Small intestine (tissue), 7 donors: Measurements from ENCODE around the gene CMIP. TPM values are rescaled to one million over a fixed set of nuclear protein-coding genes. Genes with fewer than 3 reads are reported as not detected.
A peak's percentile ranks its signal among the peaks of the same experiment; 100 is the strongest.

Experiments used
- DNase-seq, 2 donors: peaks; one replicate each; pipeline versions ENCODE4 v3.0.0 to v3.0.0-alpha.2; 2013
- FAIRE-seq: peaks from 2 replicates; lab custom pipeline; 2012; peaks lifted over from hg19 to GRCh38; lab: Jason Lieb, UNC
- H3K27ac ChIP-seq, 3 donors: one replicate each; pipeline ENCODE4 v1.5.1; 2013; ENCODE audit warnings: low read length in 2 of 3, mild to moderate bottlenecking in 2 of 3, control low read depth in 1 of 3, inconsistent platforms in 1 of 3, low read depth in 1 of 3, moderate library complexity in 1 of 3
- H3K27me3 ChIP-seq, 3 donors: one replicate each; pipeline ENCODE4 v1.6.1; 2013; ENCODE audit warnings: low read length in 3 of 3, inconsistent platforms in 1 of 3; ENCODE audit not compliant: control insufficient read depth in 3 of 3, insufficient read depth in 3 of 3
- H3K36me3 ChIP-seq, 3 donors: one replicate each; pipeline ENCODE4 v1.6.1; 2013; ENCODE audit warnings: low read length in 3 of 3, inconsistent platforms in 1 of 3, low read depth in 1 of 3, mild to moderate bottlenecking in 1 of 3, moderate library complexity in 1 of 3; ENCODE audit not compliant: control insufficient read depth in 3 of 3, insufficient read depth in 2 of 3
- H3K4me1 ChIP-seq, 3 donors: one replicate each; pipeline ENCODE4 v1.6.1; 2013; ENCODE audit warnings: low read length in 2 of 3, inconsistent platforms in 1 of 3, low read depth in 1 of 3, mild to moderate bottlenecking in 1 of 3, moderate library complexity in 1 of 3; ENCODE audit not compliant: control insufficient read depth in 3 of 3, insufficient read depth in 2 of 3
- H3K4me3 ChIP-seq, 3 donors: one replicate each; pipeline ENCODE4 v1.5.1; 2013; ENCODE audit warnings: low read length in 3 of 3, control low read depth in 1 of 3, inconsistent platforms in 1 of 3, low read depth in 1 of 3, mild to moderate bottlenecking in 1 of 3, moderate library complexity in 1 of 3
- H3K9me3 ChIP-seq, 2 donors: one replicate each; pipeline ENCODE4 v1.6.1; 2013; ENCODE audit warnings: low read depth in 1 of 2, low read length in 1 of 2; ENCODE audit not compliant: control insufficient read depth in 2 of 2, insufficient read depth in 1 of 2
- WGBS, 3 donors: extraction: QIAGEN DNeasy Blood & Tissue Kit; methylation state at CpG; one replicate each; pipeline ENCODE4 v1.1.7; 2013; 5-methylcytosine and 5-hydroxymethylcytosine counted together
- polyA plus RNA-seq, 4 donors: library from polyadenylated mRNA; stranded (reverse) in 3 of 4; unstranded in 1 of 4; fragments of 200-250 nt in 3 of 4; fragments of 120-200 nt in 1 of 4; gene quantifications; one replicate each; pipeline versions ENCODE4 v1.2.1 to v1.2.3, GENCODE V29; 2013
- donor health status: healthy with polysubstance abuse.
- donor health status: control.
- donor health status: control.
- donor health status: Bipolar disorder and iron deficiency.
- donor health status: healthy.

The CMIP gene
- polyA plus RNA-seq, 4 donors: 43.8 to 74.7 (median 55.7) TPM

GRCh38 chr16:81679721-81680430 lies 235.3 kb downstream of the CMIP start:
- no peaks in the 10 kb centered on the region for H3K9me3 ChIP-seq
- WGBS, 3 donors: 82 to 93% (median 91%) methylated on average over 16 of the region's 16 CpGs
- no peaks in the 10 kb centered on the region for H3K4me1 ChIP-seq
- FAIRE-seq: no peak
- no peak for DNase-seq
- no peaks in the 10 kb centered on the region for H3K27me3 ChIP-seq
- no peak overlapping the region for H3K4me3 ChIP-seq
- H3K27ac ChIP-seq: peak overlapping the region in 1 of 3 donors; percentile 53
- peaks cover 5 to 96% (median 16%) of the 10 kb centered on the region in 3 donors for H3K36me3 ChIP-seq

- H3K4me3 ChIP-seq: no peak overlapping the region
- WGBS, 3 donors: 75 to 87% (median 84%) methylated on average over 22 of the region's 22 CpGs
- no peak for FAIRE-seq
- H3K36me3 ChIP-seq: peaks cover 9 to 95% (median 14%) of the 10 kb centered on the region in 3 donors
- H3K27me3 ChIP-seq: no peaks in the 10 kb centered on the region
- H3K9me3 ChIP-seq: no peaks in the 10 kb centered on the region
- no peaks in the 10 kb centered on the region for H3K4me1 ChIP-seq
- no peak for DNase-seq
- H3K27ac ChIP-seq: peak overlapping the region in 1 of 3 donors; percentile 53
Observed at GRCh38 chr16:81680444-81681275, 236.1 kb downstream of the CMIP start.

GRCh38 chr16:81681311-81681710 lies 236.7 kb downstream of the CMIP start:
- no peaks in the 10 kb centered on the region for H3K9me3 ChIP-seq
- no peak overlapping the region for H3K4me3 ChIP-seq
- DNase-seq (no peak), FAIRE-seq (no peak)
- WGBS, 3 donors: 95 to 96% (median 96%) methylated on average over 14 of the region's 14 CpGs
- H3K27me3 ChIP-seq: no peaks in the 10 kb centered on the region
- peak overlapping the region in 1 of 3 donors; percentile 22 for H3K27ac ChIP-seq
- H3K36me3 ChIP-seq: peaks cover 9 to 95% (median 12%) of the 10 kb centered on the region in 3 donors
- H3K4me1 ChIP-seq: no peaks in the 10 kb centered on the region

GRCh38 chr16:81684242-81684837 lies 239.7 kb downstream of the CMIP start:
- FAIRE-seq: no peak
- H3K4me1 ChIP-seq: no peaks in the 10 kb centered on the region
- peaks cover 5 to 86% (median 9%) of the 10 kb centered on the region in 3 donors for H3K36me3 ChIP-seq
- H3K27ac ChIP-seq: no peak overlapping the region
- H3K9me3 ChIP-seq: peaks cover 0 to 3% of the 10 kb centered on the region in 2 donors
- DNase-seq: no peak
- 91 to 95% (median 92%) methylated on average over 13 of the region's 13 CpGs for WGBS, 3 donors
- no peak overlapping the region for H3K4me3 ChIP-seq
- H3K27me3 ChIP-seq: no peaks in the 10 kb centered on the region

GRCh38 chr16:81684901-81685300 lies 240.3 kb downstream of the CMIP start:
- 87 to 96% (median 92%) methylated on average over 12 of the region's 12 CpGs for WGBS, 3 donors
- FAIRE-seq: no peak
- H3K9me3 ChIP-seq: peaks cover 0 to 3% of the 10 kb centered on the region in 2 donors
- no peak overlapping the region for H3K27ac ChIP-seq
- no peak for DNase-seq
- peaks cover 5 to 80% (median 9%) of the 10 kb centered on the region in 3 donors for H3K36me3 ChIP-seq
- no peaks in the 10 kb centered on the region for H3K4me1 ChIP-seq
- no peak overlapping the region for H3K4me3 ChIP-seq
- H3K27me3 ChIP-seq: no peaks in the 10 kb centered on the region

GRCh38 chr16:81686391-81687130 lies 242.0 kb downstream of the CMIP start:
- DNase-seq (no peak), FAIRE-seq (no peak)
- Histone ChIP-seq H3K27me3 (no peaks in the 10 kb centered on the region), H3K36me3 (peaks cover 2 to 70% (median 4%) of the 10 kb centered on the region in 3 donors), H3K4me1 (no peaks in the 10 kb centered on the region), H3K9me3 (peaks cover 0 to 3% of the 10 kb centered on the region in 2 donors), H3K4me3 (no peak overlapping the region), H3K27ac (no peak overlapping the region)
- WGBS, 3 donors: 83 to 89% (median 85%) methylated on average over 24 of the region's 24 CpGs

- no peak overlapping the region for H3K27ac ChIP-seq
- H3K4me1 ChIP-seq: no peaks in the 10 kb centered on the region
- FAIRE-seq: no peak
- WGBS, 3 donors: 92 to 95% (median 95%) methylated on average over 7 of the region's 7 CpGs
- peaks cover 2 to 70% (median 4%) of the 10 kb centered on the region in 3 donors for H3K36me3 ChIP-seq
- DNase-seq: no peak
- no peak overlapping the region for H3K4me3 ChIP-seq
- H3K27me3 ChIP-seq: no peaks in the 10 kb centered on the region
- H3K9me3 ChIP-seq: peaks cover 0 to 3% of the 10 kb centered on the region in 2 donors
Observed at GRCh38 chr16:81687131-81687456, 242.5 kb downstream of the CMIP start.

- Histone ChIP-seq H3K9me3 (peaks cover 0 to 3% of the 10 kb centered on the region in 2 donors), H3K4me1 (no peaks in the 10 kb centered on the region), H3K36me3 (peaks cover 6 to 71% (median 9%) of the 10 kb centered on the region in 3 donors), H3K4me3 (no peak overlapping the region), H3K27ac (peak overlapping the region in 1 of 3 donors; percentile 11), H3K27me3 (no peaks in the 10 kb centered on the region)
- 65 to 76% (median 66%) methylated on average over 7 of the region's 7 CpGs for WGBS, 3 donors
- no peak for DNase-seq
- no peak for FAIRE-seq
Observed at GRCh38 chr16:81688182-81688581, 243.6 kb downstream of the CMIP start.
